Activated T-cell treated with anti-CD3 and anti-CD28 coated beads, Interleukin-2, amount 50 U/mL, for 1 hour (primary cell): Measurements from ENCODE around the gene PIGA.
A peak's percentile ranks its signal among the peaks of the same experiment; 100 is the strongest.

Experiments
- DNase-seq: peaks from one replicate; pipeline ENCODE4 v3.0.0-alpha.2; 2020

PIGA gene

GRCh38 chrX:15335135-15336022 lies at the start of gene PIGA:
Gene PIGA, minus strand, starts transcription at chrX:15335523. Its CDS starts 3,593 bp downstream, at chrX:15331930.
- DNase-seq: peak; percentile 86

GRCh38 chrX:15384304-15384703 lies 49.0 kb upstream of the PIGA start, which contains the start of gene VEGFD:
Gene VEGFD, minus strand, starts transcription at chrX:15384413. Its CDS starts 467 bp downstream, at chrX:15383946.
- DNase-seq: no peak

DNA sequence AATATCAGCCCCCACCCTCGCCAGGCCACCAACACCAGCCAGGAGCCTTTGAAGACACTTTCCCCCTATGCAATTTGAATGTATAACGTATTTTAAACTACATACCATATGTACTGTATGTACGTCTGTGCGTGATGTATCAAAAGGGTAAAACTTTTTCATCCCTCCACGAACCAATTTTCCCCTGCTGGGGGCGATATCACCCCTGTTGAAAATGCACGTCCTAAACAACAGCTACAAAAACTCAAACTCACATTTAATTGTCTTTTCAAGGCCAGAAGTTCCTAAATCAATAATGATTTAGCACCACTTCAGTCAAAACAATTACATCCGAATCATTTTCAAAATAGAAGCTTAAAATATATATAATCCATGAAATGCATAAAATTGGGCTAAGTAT lies 47.5 kb upstream of the PIGA start:
- no peak for DNase-seq

- no peak for DNase-seq
Observed at GRCh38 chrX:15376956-15377355, 41.6 kb upstream of the PIGA start.

- DNase-seq: no peak
Observed at GRCh38 chrX:15373976-15374375, 38.7 kb upstream of the PIGA start.

DNA sequence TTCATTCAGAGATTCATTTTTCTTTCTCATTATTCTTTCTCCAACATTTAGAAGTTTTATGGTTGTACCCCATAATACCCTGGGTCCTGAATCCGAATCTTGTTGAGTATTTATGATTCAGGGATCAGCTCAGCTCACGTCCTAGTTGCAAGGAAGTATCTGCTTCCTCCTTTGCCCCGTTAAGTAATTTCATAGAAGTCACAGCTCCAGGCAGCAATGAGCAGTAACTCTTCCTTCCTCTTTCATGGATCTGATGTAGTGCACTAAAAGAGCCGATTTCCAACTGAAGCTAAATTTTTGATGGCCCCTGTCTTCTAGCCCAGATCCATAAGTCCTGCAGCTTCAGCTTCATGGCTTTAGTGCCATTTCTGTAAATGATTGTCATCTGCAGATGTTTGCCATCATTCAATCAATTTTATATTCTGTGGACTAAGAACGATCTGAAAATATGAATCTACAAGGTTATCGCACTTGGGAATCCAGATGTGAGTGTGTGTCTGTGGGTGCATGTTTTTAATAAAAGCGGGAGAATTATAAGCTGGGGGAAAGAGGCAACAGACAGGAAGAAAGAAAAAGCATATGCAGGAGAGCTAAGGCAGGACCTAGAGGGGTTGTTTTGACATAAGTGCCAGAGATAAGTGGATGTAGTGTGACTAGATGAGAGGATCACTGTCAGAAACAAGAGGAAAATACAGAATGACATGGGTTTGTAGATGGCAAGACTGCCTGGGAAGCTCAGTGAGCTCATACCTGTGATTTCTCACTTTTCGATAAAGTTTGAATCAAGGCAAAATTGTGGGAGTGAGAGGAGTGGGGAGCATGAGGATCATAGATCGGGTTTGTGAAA lies 31.4 kb upstream of the PIGA start:
- DNase-seq: no peak

DNA sequence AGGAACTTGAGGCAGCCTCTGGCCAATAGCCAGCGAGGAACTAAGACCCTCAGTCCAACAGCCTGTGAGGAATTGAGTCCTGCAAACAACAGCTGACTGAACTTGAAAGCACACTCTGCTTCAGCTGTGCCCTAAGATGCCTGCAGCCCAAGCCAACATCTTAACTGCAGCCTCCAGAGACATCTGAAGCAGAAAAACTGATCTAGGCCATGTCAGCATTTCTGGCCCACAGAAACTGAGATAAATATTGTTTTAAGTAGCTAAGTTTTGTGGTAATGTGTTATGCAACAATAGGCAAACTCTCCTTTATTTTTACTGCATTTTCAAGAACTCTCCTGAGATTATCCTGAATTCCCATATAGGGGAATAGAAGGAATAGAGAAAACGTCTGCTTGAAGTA lies 24.4 kb upstream of the PIGA start:
- no peak for DNase-seq

GRCh38 chrX:15358533-15358932 lies 23.2 kb upstream of the PIGA start:
- DNase-seq: no peak

DNA sequence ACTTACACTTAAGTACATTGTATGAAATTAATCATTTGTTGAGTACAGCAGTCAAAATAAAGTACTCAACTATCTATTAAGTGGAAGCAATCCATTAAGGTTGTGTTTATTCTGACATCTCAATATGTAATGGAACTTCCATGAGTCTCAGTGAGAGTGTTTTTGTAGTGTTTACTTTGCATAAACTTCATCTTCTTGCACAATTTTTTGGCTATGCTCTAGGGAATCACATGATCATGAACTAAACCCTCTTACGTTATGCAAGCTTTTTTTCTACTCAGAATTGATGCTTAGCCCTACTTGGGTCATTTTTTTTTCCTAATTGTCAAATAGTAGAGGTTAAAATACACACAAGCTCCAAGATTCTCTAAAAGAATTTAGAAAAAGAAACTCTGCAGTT lies 21.1 kb upstream of the PIGA start:
- DNase-seq: no peak

DNA sequence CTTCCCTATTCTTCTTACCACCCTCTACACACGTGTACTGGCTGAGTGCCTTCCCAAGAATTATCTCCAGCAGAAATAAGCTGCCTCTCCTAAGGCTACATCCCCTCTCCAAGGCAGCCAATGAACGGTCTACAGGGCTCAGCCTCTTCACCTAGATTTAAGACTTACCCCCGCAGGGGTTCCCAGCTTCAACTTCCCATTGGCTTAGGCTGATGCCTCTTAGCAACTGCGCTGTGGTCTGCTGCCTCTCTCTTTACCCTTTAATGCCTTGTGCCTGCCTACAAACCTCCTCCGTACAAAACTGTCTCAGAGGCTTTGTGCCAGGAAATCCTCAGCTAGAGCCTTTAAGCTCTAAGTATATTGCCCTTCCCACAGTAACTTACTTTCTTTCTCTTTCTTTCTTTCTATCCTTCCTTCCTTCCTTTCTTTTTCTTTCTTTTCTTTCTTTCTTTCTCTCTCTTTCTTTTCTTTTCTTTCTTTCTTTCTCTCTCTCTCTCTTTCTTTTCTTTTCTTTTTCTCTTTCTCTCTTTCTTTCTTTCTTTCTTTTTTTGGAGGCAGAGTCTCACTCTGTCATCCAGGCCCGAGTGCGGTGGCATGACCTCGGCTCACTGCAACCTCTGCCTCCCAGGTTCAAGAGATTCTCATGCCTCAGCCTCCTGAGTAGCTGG lies 15.1 kb upstream of the PIGA start:
- no peak for DNase-seq

DNA sequence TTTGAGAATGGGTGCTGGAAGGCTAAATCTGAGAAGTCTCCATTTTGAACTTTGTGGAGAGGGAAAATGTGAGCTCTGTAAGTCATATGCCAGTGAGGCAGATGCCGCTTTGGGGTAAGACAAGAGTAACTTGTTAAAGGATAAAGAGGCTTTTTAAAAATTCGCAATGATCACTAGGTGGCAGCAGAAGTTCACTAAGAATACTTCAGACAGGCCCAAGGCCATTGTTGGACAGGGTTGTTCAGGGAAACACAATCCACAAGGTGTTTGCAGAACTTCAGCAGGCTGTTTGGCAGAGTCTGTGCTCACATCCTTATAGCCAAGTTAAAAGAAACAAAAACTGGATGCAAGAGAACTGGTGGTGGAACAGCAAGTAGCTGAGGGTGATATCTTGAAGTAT lies 13.7 kb upstream of the PIGA start:
- DNase-seq: peak; percentile 15

- DNase-seq: no peak
Observed at GRCh38 chrX:15345976-15346375, 10.7 kb upstream of the PIGA start.

DNA sequence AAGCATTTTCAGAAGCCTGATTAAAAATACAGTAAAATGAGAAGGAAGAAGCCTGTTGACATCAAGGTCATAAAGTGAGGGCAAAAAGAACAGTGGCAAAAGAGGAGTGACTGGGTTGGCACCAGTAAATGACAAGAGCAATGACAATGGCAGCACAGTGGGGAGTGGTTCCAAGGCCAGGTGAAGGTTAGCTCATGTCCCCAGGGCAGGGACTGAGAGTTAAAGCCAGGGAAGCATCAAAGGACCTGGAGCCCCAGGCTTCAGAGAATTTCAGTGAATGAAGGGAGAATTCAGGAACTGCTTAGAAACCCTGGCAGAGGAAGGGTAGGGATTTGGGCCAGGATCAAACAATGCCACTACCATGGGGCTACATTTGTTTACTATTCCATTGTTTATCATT lies 8.8 kb upstream of the PIGA start:
- no peak for DNase-seq

GRCh38 chrX:15343075-15343476 lies 7.8 kb upstream of the PIGA start:
- DNase-seq: no peak

GRCh38 chrX:15340867-15341266 lies 5.5 kb upstream of the PIGA start:
- no peak for DNase-seq

GRCh38 chrX:15336023-15336413 lies 695 bp upstream of the PIGA start:
- peak; percentile 33 for DNase-seq

GRCh38 chrX:15334561-15334960 lies 762 bp downstream of the PIGA start:
- DNase-seq: no peak

GRCh38 chrX:15328821-15329220 lies 6.5 kb downstream of the PIGA start:
- DNase-seq: no peak

DNA sequence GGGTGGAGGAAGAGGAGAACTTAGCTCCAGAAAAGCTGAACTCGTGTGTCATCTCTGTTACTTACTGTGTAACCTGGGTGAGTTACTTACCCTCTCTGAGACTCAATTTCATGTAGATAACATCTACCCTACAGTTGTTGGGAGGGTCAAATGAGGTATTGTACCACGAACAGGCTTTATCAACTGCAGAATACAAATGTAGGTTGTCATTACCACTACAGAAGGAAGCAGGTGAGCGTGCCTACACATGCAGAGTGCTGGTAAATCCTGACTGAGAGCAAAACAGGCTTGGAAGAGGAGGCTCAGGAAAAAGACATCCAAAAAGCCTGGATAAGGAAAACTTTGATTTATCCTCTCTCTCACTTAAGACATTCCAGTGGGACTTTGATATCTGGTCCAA lies 7.2 kb downstream of the PIGA start:
- DNase-seq: no peak

DNA sequence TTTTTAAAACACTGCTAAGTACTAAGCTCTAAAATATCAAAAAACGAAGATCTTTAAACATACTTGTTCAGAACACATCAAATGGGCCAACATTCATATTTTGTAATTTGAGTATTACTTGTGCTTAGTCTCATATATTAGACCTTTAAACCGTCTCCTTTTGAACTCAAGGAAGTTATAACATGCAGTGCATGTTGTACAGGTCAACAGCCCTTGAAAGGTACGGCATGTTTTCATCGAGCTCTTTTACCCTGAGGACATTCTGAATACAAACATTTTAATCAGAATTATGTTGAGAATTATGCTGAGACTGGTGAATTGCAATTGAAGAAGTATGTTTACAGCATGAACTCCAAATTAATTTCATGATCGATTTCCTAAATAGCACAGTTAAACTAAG lies 12.9 kb downstream of the PIGA start:
- DNase-seq: no peak

GRCh38 chrX:15322072-15322471 lies 13.3 kb downstream of the PIGA start:
- DNase-seq: no peak

- no peak for DNase-seq
Observed at GRCh38 chrX:15321447-15321846, 13.9 kb downstream of the PIGA start.

DNA sequence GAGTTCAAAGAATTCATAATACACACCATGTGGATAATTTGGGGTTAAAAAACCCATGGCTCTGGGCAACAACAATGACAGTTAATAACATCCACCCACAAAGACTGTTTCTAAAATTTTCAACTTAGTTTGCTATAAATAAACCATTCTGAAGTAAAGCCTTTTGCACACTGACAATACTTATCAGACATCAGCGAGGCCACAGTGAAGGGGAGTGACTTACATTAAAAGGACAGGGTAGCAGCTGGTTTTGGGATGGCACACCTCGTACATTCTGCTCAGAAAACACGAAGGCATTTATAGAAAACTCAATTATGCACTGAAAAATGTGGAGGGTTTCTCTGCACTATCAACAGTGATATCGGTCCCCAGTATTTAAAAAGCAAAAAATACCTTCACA lies 15.0 kb downstream of the PIGA start:
- DNase-seq: no peak
